SIG-M5 (cell line): ENCODE data around the gene SRGAP2C.
A peak's percentile ranks its signal among the peaks of the same experiment; 100 is the strongest.
"Not testable (repeated sequence)": the region's sequence is repeated elsewhere in the genome, so short reads cannot be mapped to it uniquely, and the experiment has no call there.

Source experiments
- DNase-seq: peaks from one replicate; lab custom pipeline; 2025; lab: John Stamatoyannopoulos, UW

The SRGAP2C gene

GRCh38 chr1:121385162-121385561 lies 200.4 kb downstream of the SRGAP2C start:
- DNase-seq, result not testable (repeated sequence)

GRCh38 chr1:121385563-121386288 lies 201.0 kb downstream of the SRGAP2C start:
- not testable (repeated sequence) for DNase-seq

- DNase-seq, result not testable (repeated sequence)
Measured at GRCh38 chr1:121386319-121386948, 201.7 kb downstream of the SRGAP2C start.

- not testable (repeated sequence) for DNase-seq
Measured at GRCh38 chr1:121389895-121390560, 205.3 kb downstream of the SRGAP2C start.

- DNase-seq, result not testable (repeated sequence)
Measured at GRCh38 chr1:121392130-121392529, 207.4 kb downstream of the SRGAP2C start.

- not testable (repeated sequence) for DNase-seq
Measured at GRCh38 chr1:121395718-121396201, 211.0 kb downstream of the SRGAP2C start.

- not testable (repeated sequence) for DNase-seq
Measured at GRCh38 chr1:121396335-121397081, 211.7 kb downstream of the SRGAP2C start.

- not testable (repeated sequence) for DNase-seq
Measured at GRCh38 chr1:121397101-121397500, 212.3 kb downstream of the SRGAP2C start.

- DNase-seq, result not testable (repeated sequence)
Measured at GRCh38 chr1:121399193-121399592, 214.4 kb downstream of the SRGAP2C start.

GRCh38 chr1:121400108-121400507 lies 215.3 kb downstream of the SRGAP2C start:
- not testable (repeated sequence) for DNase-seq

GRCh38 chr1:121400541-121401310 lies 216.0 kb downstream of the SRGAP2C start:
- DNase-seq, result not testable (repeated sequence)

- DNase-seq, result not testable (repeated sequence)
Measured at GRCh38 chr1:121401375-121401955, 216.7 kb downstream of the SRGAP2C start.

- DNase-seq, result not testable (repeated sequence)
Measured at GRCh38 chr1:121403254-121403653, 218.5 kb downstream of the SRGAP2C start.

- DNase-seq, result peak; percentile 28
Measured at GRCh38 chr1:121408354-121408753, 223.6 kb downstream of the SRGAP2C start.

GRCh38 chr1:121413821-121414220 lies 229.0 kb downstream of the SRGAP2C start:
- DNase-seq, result no peak

GRCh38 chr1:121414905-121415304 lies 230.1 kb downstream of the SRGAP2C start:
- no peak for DNase-seq

GRCh38 chr1:121417325-121417923 lies 232.6 kb downstream of the SRGAP2C start:
- no peak for DNase-seq

GRCh38 chr1:121418369-121419049 lies 233.7 kb downstream of the SRGAP2C start:
- DNase-seq, result no peak

- not testable (repeated sequence) for DNase-seq
Measured at GRCh38 chr1:121419050-121419615, 234.4 kb downstream of the SRGAP2C start.
